HuH-7.5 (cell line): Measurements from ENCODE around the gene DIPK1B.

Experiments used
- DNase-seq: peaks from one replicate; pipeline ENCODE4 v3.0.0; 2011; ENCODE audit warnings: low spot score

The DIPK1B gene

GRCh38 chr9:136711751-136712689 lies at the start of gene DIPK1B:
Gene DIPK1B (plus strand): TSS chr9:136712572. CDS start chr9:136712666, 94 bp downstream.
- DNase-seq: peak; percentile 95

- no peak for DNase-seq
Measured at GRCh38 chr9:136662656-136663581, 49.5 kb upstream of the DIPK1B start, which contains the start of gene EGFL7. Gene EGFL7 (plus strand): TSS chr9:136662916. CDS start chr9:136668283, 5,367 bp downstream.

- DNase-seq: no peak
Measured at GRCh38 chr9:136664000-136664915, 48.1 kb upstream of the DIPK1B start.

- peak; percentile 98 for DNase-seq
Measured at GRCh38 chr9:136665111-136665703, 47.2 kb upstream of the DIPK1B start.

- peak; percentile 92 for DNase-seq
Measured at GRCh38 chr9:136665704-136666371, 46.5 kb upstream of the DIPK1B start.

GRCh38 chr9:136666372-136667213 lies 45.8 kb upstream of the DIPK1B start:
- no peak for DNase-seq

GRCh38 chr9:136667214-136667939 lies 45.0 kb upstream of the DIPK1B start:
- no peak for DNase-seq

DNA sequence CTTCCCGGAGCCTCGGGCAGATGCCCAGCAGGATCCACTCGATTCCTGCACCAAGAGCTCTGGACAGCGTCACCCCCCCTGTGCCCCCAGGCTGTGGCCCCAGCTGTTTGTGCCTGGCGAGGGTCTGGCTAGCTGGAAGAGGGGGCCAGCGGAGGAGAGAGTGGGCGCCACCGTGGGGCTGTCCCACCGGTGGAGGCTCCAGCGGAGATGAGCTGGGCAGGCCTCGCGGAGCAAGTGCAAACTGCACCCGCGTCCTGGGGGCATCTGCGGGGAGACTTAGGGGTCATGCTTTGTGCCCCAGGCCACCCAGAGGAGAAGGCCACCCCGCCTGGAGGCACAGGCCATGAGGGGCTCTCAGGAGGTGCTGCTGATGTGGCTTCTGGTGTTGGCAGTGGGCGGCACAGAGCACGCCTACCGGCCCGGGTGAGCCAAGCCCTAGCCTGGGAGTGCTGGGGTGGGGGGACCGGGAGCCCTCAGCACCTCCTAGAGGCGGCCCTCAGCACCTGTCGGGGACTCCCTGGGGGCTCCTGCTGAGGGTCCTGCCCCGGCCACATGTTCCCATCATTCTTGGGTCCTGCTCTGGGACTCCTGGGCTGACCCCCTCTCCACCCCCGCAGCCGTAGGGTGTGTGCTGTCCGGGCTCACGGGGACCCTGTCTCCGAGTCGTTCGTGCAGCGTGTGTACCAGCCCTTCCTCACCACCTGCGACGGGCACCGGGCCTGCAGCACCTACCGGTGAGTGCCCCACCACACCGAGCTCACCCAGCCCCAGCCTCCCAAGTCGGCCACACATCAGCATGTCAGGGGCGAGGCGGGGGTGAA lies 44.2 kb upstream of the DIPK1B start:
- no peak for DNase-seq

DNA sequence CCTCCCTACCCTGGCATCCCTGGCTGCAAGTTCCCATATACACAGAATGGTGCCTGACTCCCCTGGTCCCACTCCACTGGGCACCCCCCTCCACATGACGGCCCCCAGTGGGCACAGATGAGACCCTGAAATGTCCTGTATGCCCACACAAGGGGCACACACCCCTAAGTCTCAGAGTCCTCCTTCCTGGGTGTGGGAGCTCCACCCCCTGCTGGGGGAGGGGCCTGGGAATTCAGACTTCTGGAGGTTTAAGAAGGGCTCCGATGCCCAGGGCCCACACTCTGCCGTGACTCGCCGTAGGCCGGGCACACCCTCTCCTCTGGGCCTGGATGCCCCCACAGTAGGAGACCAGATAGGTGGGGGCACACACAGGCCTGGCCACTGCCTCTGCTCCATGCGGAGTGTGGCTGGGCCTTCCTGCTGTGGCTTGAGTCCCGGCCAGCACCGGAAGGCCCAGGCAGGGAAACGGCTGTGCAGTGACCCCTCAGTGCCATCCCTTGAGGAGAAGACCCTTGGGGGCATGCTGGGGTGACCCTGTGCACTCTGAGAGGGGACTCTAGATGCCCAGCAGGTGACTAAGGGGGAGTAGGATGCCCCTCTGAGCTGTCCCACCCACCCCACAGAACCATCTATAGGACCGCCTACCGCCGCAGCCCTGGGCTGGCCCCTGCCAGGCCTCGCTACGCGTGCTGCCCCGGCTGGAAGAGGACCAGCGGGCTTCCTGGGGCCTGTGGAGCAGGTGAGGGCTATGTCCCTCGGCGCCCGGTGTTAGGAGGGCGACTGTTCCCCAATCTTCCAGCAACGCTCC lies 43.2 kb upstream of the DIPK1B start:
- DNase-seq: no peak

- no peak for DNase-seq
Measured at GRCh38 chr9:136669791-136670464, 42.4 kb upstream of the DIPK1B start.

GRCh38 chr9:136670576-136671253 lies 41.7 kb upstream of the DIPK1B start:
- no peak for DNase-seq

DNA sequence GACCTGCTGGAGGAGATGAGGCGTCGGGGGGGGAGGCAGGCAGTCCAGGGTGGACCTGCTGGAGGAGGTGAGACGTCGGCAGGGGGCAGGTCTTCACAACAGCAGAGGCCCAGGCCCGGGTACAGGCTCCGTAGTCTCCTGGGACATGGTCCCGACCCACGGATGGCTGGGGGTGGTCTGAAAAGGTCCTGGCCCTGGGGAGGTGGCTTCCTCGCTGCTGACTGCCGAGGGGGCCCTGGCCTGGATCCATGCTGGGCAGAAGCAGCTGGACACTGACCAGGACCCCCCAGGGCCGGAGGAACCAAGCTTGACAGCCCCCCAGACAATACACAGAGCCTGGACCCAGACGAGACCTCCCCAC lies 41.1 kb upstream of the DIPK1B start:
- no peak for DNase-seq

- DNase-seq: peak; percentile 93
Measured at GRCh38 chr9:136671646-136672430, 40.5 kb upstream of the DIPK1B start.

DNA sequence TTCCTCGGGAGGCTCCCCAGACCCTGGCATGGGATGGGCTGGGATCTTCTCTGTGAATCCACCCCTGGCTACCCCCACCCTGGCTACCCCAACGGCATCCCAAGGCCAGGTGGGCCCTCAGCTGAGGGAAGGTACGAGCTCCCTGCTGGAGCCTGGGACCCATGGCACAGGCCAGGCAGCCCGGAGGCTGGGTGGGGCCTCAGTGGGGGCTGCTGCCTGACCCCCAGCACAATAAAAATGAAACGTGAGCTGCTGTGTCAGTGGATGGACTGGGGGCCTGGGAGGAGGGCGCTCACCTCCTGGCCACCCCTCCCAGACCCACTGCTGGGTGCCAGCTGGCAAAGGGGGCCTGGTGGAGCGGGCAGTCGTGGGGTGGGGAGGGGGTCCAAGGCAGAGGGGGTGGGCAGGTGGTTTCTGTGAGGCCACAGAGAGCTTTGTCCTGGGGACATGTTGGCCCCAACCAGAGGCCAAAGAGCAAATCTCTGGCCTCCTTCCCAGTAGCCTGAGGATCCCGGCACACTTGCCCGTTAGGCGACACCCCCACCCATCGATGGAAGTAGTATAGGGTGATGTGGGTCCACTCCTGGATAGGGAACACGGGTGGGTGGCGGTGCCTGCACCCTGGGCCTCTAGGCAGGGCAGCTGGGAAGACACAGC lies 39.8 kb upstream of the DIPK1B start:
- DNase-seq: no peak
